Right lobe of liver (tissue), 4 donors: ENCODE measurements around the gene ARMC7.

Experiments used
- CTCF ChIP-seq, 4 donors: fragments of 200-600 bp in 3 of 4; fragments of 450-650 bp in 1 of 4; IDR thresholded peaks; one replicate each; pipeline versions ENCODE4 v1.5.1 to v1.8.0; 2016 to 2022; ENCODE audit warnings: antibody characterized with exemption in 4 of 4, mild to moderate bottlenecking in 2 of 4
- POLR2A ChIP-seq: fragments of 450-650 bp; IDR thresholded peaks from one replicate; pipeline ENCODE4 v1.6.1; 2017; ENCODE audit warnings: antibody characterized with exemption, mild to moderate bottlenecking
- donor health status: DM: no; HTN: no; CAD: no.
- donor health status: DM: no; HTN: no; CAD: no.
- donor health status: DM: no; HTN: yes; CAD: no.

DNA sequence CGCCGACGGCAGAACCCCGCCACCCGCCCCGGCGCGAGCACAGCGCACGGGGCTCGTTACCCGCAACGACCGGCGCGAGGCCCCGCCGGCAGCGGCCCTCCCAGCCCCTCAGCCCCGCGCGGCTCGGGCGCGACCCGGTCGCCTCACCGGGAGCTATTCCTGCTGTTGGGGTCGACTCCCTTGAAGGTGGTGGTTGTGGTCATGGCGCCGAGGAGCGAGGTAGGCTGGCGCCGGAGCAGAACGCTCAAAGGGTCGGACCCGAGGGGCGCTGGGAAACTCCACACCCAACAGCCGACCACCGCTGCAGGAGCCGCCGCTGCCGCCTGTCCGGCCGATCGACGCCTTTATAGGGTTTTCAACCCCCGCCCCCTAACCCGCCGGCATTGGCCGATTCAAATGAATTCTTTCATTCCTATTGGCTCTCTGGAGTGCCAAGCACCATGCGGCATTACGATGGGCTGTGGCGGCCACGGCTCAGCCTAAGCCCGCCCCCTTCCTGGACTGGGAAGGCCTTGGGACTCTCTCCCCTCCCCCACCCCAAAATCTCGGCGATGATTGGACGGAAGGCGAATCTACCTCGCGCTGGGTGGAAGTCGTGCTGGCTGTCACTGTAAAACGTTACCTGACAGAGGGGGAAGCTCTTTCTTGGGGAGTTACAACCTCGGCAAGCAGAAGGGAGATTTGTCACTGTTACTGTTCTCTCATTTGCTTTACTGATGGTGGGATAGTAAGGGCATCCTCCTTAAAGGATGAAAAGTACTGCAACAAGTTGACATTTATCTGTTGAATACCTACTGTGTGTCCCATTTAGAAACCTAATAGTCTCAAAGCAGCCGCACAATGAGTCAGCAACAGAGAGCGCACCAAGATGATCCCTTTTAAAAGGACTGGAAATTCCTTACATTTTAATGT, 44.7 kb downstream of the ARMC7 start, which contains the start of gene JPT1:
- no peak for TF ChIP-seq CTCF (IDR thresholded peaks at IDR 0.05)
- peak; percentile 100 for TF ChIP-seq POLR2A
